ENCODE results near the gene XPO5.

XPO5 gene

GRCh38 chr6:43477235-43478007, 98.4 kb downstream of the XPO5 start, which contains the start of gene TJAP1:
TSS of gene TJAP1 (plus strand) at chr6:43477570. CDS start at chr6:43499002, 21,432 bp downstream.
- no peak for TF ChIP-seq CTCF (IDR thresholded peaks at IDR 0.05; ENCODE audit: low read depth, low read length)
- no peak for DNase-seq (ENCODE audit: extremely low read depth, low read depth)

GRCh38 chr6:43476746-43477145, 99.1 kb downstream of the XPO5 start:
- TF ChIP-seq CTCF (IDR thresholded peaks at IDR 0.05; ENCODE audit: low read depth, low read length), result no peak
- no peak for DNase-seq (ENCODE audit: extremely low read depth, low read depth)

- TF ChIP-seq CTCF (IDR thresholded peaks at IDR 0.05; ENCODE audit: low read depth, low read length), result no peak
- DNase-seq (ENCODE audit: extremely low read depth, low read depth), result no peak
These were observed 100.3 kb downstream of the XPO5 start for GRCh38 chr6:43475516-43475915.

- TF ChIP-seq CTCF (IDR thresholded peaks at IDR 0.05; ENCODE audit: low read depth, low read length), result no peak
- no peak for DNase-seq (ENCODE audit: extremely low read depth, low read depth)
These were observed 103.3 kb downstream of the XPO5 start for GRCh38 chr6:43472515-43472914.

Measured in AG09319 (cell line).